SKM-1 (cell line): Measurements from ENCODE around the gene ITPK1.

ENCODE experiments used
- DNase-seq: peaks from one replicate; lab custom pipeline; 2025; ENCODE audit not compliant: unreplicated experiment; lab: John Stamatoyannopoulos, UW

The ITPK1 gene

GRCh38 chr14:93045965-93046704, 69.6 kb downstream of the ITPK1 start:
- no peak for DNase-seq

- DNase-seq, result no peak
Observed at GRCh38 chr14:93045211-93045674, 70.5 kb downstream of the ITPK1 start.

- peak; percentile 16 for DNase-seq
Observed at GRCh38 chr14:93044556-93044955, 71.2 kb downstream of the ITPK1 start.

- DNase-seq, result no peak
Observed at GRCh38 chr14:93044121-93044520, 71.6 kb downstream of the ITPK1 start.

GRCh38 chr14:93042968-93043940, 72.5 kb downstream of the ITPK1 start:
- no peak for DNase-seq

GRCh38 chr14:93041830-93042229, 73.9 kb downstream of the ITPK1 start:
- DNase-seq, result no peak

GRCh38 chr14:93040982-93041381, 74.7 kb downstream of the ITPK1 start:
- DNase-seq, result no peak

GRCh38 chr14:93040443-93040842, 75.3 kb downstream of the ITPK1 start:
- no peak for DNase-seq

- DNase-seq, result no peak
Observed at GRCh38 chr14:93039649-93040315, 75.9 kb downstream of the ITPK1 start.

- no peak for DNase-seq
Observed at GRCh38 chr14:93037351-93037750, 78.4 kb downstream of the ITPK1 start.

GRCh38 chr14:93036652-93037345, 78.9 kb downstream of the ITPK1 start:
- no peak for DNase-seq

GRCh38 chr14:93035917-93036651, 79.6 kb downstream of the ITPK1 start:
- no peak for DNase-seq

- DNase-seq, result no peak
Observed at GRCh38 chr14:93035585-93035916, 80.2 kb downstream of the ITPK1 start.

- DNase-seq, result no peak
Observed at GRCh38 chr14:93034671-93034994, 81.1 kb downstream of the ITPK1 start.

- no peak for DNase-seq
Observed at GRCh38 chr14:93033983-93034670, 81.6 kb downstream of the ITPK1 start.

GRCh38 chr14:93033084-93033982, 82.4 kb downstream of the ITPK1 start:
- no peak for DNase-seq

- DNase-seq, result no peak
Observed at GRCh38 chr14:93032421-93032936, 83.2 kb downstream of the ITPK1 start.

GRCh38 chr14:93031505-93032315, 84.0 kb downstream of the ITPK1 start:
- DNase-seq, result no peak
